Activated T-cell treated with anti-CD3 and anti-CD28 coated beads for 4 hours (primary cell): ENCODE data around the gene FAAP100.

Experiments used
- DNase-seq: peaks from one replicate; pipeline ENCODE4 v3.0.0-alpha.2; 2020

Gene FAAP100

DNA sequence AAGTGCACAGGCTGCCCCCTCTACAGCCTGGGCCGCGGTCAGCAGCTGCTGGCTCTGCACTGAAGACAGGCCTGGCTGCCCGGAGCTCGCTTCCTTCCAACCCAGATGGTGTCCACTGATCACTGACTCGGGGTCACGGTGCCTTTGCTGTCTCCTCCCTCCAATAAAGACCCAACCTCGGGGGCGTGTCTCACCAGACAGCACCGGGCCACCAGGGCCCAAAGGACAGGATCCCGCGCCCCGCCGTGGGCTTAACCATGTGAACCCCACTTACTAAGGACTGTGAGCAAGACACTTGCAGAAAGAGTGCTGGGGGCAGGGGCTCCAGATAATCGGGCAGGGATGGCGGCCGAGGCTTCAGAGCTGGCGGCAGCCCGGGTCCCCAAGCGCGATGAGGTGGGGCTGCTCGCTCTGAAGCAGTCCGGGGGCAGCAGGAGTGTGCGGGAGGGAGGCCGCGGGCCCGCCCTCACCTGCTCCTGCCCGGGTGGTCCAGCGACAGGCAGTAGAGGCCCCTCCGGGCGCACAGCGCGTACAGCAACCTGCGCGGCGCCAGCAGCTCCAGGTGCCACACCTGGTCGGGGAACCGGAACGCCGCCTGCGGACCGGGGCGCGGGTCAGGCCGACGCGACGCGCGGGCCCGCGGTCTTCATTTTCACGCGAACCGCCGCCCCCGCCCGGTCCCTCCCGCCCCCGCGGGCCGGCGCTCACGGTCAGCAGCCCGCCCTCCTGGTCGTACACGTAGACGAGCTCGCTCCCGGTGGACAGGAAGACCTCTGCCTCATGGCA is 502 bp downstream of the FAAP100 start:
- DNase-seq = no peak

DNA sequence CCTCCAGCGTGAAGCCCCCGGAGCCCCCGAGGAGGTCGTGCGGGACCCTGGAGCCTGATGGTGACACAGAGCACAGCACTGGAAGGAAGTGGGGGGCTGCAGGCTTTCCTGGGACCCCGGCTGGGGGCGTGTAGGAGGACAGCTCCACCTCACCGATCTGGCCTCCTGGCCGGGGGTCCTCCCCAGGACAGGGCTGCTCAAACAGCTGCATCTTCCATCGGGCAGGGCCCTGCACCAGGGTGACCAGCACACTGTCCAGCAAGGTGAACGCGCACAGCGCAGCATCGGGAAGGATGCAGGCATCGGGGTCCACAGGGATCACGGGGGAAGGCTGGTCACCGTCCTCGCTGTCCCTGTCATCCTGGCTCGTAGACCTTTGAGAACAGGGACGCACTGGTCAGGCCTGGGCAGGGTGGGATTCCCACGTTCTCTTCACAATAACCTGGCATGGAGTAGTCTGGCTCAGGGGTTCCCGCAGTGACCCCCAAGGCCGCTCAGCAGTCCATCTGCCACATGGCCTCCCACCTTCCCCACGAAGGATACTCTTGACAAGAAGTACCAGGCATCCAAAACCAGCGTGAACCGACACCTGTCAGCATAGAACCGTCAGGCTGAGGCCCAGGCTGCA is 1.2 kb downstream of the FAAP100 start:
- no peak for DNase-seq

DNA sequence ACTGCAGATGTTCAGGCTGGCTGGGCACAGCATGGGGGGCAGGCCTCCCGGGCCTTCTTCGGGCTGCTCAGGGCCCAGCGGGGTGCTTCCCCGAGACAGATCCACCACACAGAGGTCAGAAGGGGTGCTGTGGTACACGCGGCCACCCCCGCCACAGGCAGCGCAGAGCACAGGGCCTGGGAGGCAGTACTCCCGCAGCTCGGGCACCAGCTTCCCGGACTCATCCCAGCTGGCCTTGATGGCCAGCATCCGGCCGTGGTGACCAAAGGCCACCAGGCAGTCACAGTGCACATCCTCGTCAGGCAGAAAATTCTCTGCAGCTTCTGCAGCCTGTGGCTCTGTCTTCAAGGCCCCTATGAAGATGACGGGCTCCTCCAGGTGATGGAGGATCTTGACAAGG is 1.9 kb downstream of the FAAP100 start:
- DNase-seq = no peak

DNA sequence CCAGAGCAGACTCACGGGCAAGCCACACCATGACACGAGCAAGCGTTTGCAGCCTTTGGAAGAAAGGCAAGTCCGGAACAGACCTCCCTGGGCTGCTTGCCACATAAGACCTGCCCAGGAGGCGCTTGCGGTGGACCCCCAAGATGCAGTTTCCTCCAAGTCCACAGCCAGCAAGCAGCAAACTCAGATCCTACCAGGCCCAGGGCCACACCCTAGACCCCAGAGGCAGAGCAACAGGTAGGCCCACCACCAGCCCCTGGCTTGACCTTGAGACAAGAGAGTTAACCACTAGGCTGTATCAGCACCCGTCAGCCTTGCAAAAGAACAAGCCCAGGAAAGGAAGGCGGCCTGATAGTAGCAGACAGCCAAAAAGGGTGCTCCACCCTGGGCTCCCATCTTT is 2.3 kb downstream of the FAAP100 start:
- no peak for DNase-seq

DNA sequence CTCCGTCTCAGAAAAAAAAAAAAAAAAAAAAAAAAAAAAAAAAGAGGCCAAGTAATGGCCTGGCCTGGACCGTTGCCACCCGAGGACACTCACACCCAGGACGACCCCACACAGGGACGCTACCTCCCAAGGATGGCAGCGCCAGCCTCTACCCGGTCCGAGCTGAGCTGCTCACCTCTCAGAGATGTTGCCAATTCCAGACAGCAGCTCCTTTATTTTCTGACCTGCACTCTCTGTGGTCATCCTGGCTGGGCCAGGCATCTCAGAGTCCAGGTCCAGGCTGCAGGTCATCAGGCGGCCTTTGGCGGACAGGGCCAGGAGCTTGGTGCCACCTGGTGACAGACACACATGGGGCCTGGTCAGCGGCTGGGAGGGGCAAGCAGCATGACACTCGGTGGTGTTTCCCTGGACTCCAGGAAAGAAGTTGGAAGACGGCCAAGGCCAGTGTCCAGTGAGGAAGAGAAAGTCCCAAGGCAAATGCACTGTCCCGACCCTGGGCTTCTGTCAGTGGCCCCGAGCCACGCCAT is 3.1 kb downstream of the FAAP100 start:
- no peak for DNase-seq

DNA sequence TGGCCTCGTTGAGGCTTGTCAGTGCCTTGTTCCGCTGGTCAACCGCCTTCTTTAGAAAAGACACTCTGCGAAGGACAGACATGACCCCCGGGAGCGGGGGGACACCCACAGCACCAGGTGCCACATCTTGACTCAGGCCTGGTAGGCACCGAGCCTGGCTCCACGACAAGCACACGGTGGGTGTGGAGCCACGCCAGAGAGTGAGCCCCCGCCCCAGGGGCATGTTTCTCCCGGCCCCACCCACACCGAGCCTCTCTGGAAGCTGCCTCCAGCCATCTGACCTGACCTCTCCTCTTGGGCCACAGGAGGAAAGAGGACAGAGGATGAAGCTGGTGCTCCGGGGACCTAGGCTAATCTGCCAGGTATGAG is 4.6 kb downstream of the FAAP100 start:
- DNase-seq = no peak

DNA sequence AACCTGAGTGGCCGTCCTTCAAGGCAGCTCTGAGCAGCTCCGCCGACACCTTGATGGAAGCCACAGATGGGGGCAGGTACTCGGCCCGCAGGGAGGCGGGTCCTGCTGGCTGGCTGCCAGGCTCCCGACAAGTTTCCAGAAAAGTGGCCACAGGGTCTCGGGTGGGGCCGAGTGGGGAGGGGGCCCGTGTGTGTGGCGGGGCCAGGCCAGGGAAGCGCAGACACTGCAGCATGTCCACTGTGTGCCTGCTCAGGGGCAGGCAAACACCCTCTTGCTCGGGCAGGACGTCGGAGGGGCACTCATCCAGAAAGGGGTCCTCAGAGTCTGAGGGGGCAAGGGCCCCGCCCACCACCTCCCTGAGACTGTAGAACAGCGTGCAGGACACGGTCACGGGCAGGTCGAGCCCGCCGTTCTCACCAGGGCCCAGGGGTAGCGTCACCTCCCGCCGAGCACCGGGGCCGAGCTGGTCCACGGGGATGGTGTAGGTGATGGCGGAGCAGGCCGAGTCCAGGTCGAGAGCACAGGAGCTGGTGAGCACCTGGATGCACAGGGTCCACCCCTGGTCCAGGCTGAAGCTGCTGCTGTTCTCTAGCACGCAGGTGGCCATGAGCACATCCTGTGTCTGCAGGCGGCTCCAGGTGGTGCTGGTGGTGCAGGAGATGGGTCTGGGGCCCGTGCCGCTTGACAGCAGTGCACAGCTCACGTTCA is 5.1 kb downstream of the FAAP100 start:
- no peak for DNase-seq

DNA sequence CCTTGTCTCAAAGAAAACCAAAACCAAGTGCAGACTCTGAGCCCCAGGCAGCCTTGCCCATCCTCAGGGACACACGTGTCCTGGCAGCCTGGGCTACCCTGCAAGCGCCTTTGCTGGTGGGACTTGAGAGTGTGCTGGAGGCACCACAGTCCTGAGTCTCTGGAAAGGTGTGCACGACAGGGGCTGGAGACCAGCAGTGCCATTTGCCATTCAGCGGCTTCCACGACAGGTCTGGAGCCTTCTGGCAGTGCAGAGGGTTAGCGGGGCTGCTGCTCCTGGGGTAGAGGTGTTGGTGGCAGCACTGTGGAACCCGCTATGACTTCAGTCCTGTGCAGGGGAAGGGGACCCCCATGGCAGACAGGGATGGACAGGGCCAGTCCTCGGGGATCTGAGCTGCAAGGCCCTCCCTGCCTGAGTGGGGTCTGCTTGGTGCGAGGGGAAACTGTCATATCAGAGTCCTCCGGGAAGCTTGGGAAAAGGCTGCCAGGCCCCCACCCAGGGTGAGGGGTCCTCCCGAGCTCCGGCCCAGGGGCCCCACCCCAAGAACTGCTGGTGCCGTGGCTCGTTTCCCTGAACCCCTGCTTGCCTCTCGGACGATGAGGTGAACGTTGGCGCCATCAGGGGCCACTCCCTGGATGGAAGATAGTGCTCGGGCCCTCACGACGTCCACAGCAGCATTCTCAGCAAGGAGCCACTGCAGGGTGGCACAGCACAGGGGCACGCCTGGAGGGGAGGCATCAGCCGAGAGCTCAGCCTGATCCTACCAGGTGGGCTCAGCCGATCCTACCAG is 6.8 kb downstream of the FAAP100 start:
- no peak for DNase-seq

DNA sequence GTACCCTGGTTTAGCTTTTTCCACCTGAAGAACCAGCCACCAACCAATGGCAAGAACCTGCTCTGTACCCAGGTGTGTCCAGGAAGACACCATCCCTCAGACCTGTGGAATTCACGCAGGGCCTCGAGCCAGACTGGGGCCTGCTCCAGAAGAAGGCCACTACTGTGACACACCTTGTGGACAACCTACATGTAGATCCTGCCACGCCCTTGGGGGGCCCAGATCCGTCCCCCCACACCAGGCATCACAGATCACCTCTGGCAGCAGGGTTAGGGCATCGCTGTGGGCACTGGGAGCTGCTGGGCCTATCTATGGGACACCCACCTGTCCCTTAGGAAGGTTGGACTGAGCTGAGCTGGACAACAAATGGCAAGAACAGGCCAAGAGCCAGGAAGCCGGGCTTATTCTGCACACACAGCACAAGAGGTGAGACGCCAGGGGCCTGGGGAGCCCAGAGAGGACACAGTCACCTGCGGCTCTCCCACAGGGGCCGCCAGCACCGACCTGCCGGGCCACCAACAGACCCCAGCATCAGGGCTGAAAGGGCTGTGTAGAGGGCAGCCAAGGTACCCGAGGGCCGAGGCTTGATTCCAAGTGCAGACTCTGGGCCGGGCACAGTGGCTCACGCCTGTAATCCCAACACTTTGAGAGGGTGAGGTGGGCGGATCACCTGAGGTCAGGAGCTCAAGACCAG is 7.7 kb downstream of the FAAP100 start:
- DNase-seq = no peak

DNA sequence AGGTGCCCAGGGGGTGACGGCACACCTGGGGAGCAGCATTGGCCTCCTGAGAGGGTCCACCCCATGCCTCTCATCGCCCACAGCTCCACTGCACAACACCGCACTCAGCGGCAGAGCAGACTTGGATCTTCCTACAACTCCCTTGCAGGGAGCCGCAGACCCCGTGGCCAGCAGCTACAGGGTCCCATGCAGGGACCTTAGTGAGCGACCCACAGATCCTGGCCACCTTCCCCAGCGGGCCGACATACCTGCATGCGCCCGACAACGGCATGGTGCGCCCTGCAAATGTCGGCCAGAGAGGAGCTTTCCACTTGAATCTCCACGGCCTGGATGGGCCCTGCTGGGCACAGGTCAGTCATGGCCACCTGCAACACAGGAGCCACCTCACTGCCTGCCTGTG is 8.4 kb downstream of the FAAP100 start:
- no peak for DNase-seq

DNA sequence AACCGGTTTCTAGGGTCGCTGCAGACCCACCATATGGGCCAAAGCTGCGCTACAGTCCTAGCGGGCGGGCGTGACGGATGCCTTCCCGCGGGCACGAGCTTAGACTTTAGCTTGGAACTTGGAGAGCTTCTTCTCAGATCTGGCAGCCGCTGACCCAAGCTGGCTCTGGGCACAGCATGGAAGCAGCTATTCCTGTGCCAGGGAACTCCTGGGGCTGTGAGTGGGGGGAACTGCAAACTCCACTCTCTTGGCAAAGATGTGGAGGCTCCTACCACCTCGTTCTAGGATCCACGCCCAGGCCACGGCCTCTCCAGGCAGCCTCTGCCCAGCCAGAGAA is 8.8 kb downstream of the FAAP100 start:
- no peak for DNase-seq

DNA sequence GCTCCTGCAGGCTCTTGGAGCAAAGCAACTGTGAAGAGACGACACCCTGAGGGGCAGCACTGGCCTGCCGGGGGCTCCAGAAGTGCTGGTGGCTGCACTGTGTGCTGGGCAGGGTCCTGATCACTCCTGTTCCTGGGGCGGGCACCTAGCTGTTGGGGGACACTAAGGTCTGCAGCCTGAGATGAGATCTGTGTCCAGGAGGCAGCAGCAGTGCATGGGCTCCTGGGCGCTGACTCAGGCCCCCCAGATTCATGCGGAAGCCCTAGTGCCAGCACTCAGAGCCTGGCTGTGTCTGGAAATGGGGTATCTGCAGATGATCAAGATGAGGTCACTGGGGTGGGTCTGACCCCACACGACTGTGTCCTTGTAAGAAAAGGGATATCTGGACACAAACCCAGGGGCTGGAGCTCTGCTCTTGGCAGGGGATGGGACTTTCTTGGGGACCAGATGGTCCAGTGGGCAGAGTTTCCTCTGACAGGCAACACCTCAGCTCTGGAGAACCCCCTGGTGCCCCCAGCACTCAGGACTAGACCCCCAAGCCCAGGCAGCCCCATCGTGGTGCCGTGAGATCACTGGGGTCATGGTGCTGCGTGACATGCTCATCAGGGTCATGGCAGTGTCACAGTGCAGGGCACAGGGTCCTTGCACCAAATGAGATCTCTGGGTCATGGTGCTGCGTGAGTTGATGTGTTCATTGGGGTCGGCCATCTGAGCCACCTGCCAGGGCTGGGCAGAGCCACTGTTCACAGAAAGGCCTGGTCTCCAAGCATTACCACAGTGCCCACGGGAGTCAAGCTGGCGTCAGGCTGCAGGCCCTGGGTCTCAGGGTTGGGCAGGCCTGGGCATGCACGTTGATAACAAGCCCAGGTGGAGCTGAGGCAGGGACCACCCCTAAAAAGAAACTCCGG is 9.5 kb downstream of the FAAP100 start:
- no peak for DNase-seq

DNA sequence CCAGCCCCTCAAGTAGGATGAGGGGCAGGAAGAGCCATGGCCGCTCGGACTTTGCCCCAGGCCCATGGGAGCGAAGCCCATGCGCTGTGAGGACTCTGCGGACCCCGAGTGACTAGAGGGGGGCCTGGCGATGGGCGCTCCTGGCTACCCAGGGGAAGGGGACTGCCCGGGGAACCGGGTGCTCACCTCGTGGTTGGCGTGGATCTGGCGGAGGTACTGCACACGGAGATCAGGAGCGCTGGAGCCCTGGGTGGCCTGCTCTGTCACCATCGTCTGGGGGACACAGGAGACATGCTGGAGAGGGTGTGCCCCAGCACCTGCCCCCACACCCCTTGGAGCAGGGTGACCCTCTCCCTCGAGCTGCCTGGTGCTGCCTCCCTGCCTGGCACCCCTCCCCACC is 11.0 kb downstream of the FAAP100 start:
- no peak for DNase-seq

DNA sequence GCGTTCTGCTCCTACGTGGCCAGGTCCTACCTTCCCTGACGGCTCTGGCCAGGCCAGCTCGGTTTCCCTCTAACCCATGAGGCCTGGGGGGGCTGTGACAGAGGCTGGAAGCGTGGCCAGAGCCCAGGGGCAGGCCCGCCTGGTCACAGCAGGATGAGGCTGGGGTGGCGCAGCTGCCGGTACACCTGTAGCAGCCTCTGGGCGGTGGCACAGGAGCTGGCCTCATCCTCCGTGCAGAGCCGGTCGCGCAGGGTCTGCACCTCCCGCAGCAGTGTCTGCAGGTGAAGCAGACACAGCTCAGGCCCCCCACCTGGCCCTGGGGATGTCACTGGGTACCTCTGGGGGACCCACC is 11.5 kb downstream of the FAAP100 start:
- DNase-seq = no peak

DNA sequence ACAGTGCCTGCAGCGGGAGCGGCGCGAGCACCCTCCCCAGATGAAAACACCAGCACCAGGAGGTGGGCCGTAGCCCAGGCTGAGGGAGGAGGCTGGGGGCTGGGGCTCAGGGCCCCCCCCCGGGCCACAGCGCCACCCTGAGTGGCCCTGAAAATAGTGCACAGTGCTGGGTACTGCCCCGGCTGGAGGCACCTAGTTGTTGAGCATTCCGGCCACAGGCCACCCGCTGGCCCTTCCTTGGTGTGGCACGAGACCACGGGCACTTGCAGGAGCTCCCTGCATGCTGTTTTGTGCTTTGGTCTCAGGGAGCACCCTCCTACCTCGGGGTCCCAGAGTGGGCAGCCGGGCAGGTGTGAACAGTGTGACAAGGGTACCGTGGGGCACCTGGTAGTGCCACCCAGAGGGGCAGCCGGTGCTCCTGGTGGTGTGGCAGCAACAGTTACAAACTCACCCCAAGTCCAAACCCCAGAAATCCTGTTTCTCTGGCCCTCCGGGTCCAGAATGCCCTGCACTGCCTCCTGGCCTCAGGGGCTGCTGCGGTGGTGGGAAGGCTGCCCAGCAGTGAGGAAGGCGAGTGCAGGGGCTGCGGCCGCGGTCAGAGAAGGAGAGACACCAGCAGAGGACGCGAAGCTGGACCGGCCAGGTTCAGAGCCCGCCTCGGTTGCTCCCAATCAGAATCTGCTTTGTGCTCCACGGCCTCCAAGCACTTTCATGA is 12.0 kb downstream of the FAAP100 start:
- DNase-seq = no peak

DNA sequence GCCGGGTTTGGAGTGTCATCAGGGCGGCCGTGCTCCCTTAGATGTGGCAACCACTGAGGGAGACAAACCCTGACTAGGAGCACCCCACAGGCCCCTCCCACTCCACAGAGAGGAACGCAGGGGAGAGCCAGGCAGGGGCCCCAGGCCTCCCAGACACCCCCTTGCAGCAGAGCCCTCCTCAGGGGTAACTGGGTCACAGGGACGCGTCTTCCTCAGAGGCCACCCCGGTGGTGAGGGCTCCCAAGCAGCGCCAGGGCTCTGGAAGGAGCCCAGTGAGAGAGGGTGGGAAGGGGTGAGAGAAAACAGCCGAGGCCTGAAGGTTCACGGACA is 12.6 kb downstream of the FAAP100 start:
- no peak for DNase-seq

DNA sequence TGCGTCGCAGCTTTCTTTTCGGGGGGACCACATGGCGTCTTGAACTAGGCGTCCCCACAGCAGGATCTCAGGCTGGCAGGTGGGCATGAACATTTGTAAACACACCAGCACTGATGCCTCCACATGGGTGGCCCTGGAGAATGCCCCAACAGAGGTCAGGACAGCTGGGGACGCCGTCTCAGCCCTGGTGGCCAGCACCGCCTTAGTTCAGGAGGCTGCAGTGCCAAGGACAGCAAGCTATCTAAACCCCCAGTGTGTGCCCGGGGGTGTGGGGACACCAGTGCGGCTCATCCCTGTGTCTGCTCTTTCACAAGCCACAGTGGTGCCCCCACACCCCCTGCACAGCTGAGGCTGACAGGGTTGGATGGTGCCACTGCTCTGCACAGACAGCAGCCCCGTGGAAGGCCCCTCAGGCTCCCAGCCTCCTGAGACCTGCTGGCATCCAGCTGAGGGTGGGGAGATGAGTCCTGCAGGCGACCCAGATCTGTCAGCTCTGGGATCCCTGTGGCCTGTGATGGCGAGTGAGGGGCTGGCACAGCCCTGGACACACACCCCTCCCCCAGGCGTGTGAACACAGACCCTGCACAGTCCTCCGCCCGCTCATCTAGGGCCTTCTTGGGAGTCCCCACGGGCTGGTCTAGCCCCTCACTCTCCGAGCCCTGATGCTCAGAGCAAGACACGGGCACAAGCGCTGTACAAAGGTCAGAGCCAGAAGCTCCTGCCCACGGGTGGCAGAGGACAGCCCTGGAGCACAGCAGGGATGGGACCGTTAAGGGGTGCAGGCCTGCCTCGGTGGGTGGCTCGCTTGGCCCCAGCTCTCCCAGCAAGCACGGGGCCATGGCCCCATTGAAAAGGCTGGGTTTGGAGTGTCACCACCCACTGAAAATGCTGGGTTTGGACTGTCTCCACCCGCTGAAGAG is 13.2 kb downstream of the FAAP100 start:
- no peak for DNase-seq

DNA sequence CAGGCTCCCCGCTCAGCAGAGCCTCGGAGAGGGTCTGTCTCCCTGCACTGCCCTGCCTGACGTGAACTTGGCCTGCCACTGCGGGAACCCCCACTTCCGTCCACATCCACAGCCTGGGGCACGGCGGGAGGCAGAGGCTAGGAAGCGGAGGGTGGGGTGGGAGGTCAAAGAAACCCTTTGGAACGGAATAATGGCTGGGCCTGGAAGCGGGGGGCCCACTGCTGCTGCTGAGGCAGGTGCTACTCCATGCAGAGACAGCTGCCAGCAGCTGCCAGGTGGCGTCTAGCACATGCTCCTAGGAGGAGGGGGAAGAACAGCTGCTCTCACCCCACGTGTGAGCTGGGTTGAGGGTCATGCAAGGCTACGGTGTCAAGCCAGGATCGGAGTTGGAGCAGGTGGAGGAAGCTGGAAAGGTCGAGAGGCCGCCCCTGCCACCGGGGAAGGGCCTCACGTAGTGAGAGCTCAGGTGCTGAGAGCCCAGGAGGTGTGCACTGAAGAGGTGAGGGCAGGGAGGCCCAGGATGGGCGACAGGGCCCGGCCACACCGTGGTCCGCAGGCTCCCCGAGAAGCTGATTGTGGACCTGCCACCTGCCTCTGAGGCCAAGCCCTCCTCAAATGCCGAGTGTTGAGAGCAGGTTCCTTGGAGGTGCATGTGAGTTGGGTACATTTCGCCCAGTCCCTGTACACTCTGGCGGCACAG is 14.1 kb downstream of the FAAP100 start:
- DNase-seq = no peak

DNA sequence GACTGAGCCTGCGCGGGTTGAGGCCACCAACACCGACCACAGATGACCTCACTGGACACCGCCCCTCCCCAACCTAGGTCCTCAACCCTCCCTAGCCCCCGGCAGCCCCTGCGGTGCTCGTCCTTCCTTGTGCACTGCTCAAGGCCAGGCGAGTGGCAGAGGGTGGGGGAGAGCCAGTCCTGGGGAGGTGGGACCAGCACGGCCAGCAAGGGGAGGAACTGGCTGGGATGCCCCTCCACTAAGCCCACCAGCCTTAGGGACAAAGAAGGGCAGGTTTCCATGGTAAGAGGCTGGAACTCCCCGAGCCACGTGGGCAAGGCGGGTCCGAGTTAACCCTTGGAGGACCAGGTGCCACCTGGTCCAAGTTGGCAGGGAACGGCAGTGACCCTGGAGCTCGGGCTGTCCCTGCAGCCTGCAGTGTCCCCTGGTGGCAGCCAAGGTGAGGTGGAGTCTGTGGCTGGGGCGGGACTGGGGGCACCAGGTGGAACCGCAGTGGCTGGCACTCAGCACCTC is 14.8 kb downstream of the FAAP100 start:
- DNase-seq = peak; percentile 29
